A673 (cell line): ENCODE results near the gene SCART1.

Experiments used
- EZH2 ChIP-seq: fragments of 200-600 bp; sonication (generic); IDR thresholded peaks from 2 replicates; pipeline ENCODE4 v1.6.1; 2017; ENCODE audit warnings: borderline replicate concordance, low read depth, mild to moderate bottlenecking, mixed read lengths, antibody characterized with exemption, low read length; ENCODE audit not compliant: poor library complexity, severe bottlenecking
- TF ChIP-seq, protein P1 (sequence below): fragments of 300-800, 200-600 bp; sonication (generic); conservative IDR thresholded peaks from 2 replicates; pipeline ENCODE4 v1.5.1; 2017; ENCODE audit warnings: low read depth, mild to moderate bottlenecking, antibody characterized with exemption, low read length, moderate library complexity, mixed read lengths

DNA sequence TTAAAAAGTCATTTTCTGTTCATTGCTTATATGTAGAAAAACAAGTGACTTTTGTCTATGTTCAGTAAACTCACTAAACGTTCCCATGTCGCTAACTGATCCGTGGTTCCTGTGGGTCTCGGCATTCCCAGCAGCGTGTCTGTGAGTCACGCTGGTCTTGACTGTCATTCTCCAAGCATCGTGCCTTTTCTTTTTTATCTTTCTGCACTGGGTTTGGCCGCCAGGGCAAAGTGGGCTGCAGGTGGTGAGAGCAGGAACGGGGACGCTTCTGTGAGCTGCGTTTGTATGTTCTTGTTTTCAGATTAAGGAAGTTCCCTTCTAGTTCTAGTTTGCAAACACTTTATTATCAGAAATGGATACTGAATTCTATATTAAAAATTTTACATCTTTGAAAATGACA, 6.8 kb upstream of the SCART1 start:
- TF ChIP-seq, protein P1, sequence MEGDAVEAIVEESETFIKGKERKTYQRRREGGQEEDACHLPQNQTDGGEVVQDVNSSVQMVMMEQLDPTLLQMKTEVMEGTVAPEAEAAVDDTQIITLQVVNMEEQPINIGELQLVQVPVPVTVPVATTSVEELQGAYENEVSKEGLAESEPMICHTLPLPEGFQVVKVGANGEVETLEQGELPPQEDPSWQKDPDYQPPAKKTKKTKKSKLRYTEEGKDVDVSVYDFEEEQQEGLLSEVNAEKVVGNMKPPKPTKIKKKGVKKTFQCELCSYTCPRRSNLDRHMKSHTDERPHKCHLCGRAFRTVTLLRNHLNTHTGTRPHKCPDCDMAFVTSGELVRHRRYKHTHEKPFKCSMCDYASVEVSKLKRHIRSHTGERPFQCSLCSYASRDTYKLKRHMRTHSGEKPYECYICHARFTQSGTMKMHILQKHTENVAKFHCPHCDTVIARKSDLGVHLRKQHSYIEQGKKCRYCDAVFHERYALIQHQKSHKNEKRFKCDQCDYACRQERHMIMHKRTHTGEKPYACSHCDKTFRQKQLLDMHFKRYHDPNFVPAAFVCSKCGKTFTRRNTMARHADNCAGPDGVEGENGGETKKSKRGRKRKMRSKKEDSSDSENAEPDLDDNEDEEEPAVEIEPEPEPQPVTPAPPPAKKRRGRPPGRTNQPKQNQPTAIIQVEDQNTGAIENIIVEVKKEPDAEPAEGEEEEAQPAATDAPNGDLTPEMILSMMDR = no peak
- TF ChIP-seq EZH2 = no peak
